ENCODE measurements around the gene RGS6.

DNA sequence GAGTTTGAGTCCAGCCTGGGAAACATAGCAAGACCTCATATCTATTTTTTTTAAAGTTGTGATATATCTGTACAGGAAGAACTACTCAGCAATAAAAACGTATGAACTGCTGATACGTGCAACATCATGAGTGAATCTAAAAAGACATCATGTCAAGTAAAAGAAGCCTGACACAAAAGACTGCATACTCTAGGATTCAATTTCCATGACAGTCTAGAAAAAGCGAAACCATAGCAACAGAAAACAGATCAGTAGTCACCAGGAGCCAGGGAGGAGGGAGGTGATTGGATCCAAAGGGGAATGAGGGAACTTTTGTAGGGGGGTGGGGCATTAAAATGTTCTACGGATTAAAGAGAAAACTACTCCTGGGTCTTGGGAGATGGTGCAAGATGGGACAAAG, 8.7 kb upstream of the RGS6 start:
- TF ChIP-seq, protein P1, sequence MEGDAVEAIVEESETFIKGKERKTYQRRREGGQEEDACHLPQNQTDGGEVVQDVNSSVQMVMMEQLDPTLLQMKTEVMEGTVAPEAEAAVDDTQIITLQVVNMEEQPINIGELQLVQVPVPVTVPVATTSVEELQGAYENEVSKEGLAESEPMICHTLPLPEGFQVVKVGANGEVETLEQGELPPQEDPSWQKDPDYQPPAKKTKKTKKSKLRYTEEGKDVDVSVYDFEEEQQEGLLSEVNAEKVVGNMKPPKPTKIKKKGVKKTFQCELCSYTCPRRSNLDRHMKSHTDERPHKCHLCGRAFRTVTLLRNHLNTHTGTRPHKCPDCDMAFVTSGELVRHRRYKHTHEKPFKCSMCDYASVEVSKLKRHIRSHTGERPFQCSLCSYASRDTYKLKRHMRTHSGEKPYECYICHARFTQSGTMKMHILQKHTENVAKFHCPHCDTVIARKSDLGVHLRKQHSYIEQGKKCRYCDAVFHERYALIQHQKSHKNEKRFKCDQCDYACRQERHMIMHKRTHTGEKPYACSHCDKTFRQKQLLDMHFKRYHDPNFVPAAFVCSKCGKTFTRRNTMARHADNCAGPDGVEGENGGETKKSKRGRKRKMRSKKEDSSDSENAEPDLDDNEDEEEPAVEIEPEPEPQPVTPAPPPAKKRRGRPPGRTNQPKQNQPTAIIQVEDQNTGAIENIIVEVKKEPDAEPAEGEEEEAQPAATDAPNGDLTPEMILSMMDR (IDR thresholded peaks at IDR 0.05; ENCODE audit: low read depth, low read length, poor library complexity, severe bottlenecking) = no peak
- TF ChIP-seq EZH2phosphoT487 (IDR thresholded peaks at IDR 0.05; ENCODE audit: borderline replicate concordance, low read length) = no peak

Data from DOHH2 (cell line).